SK-N-DZ (cell line): ENCODE results near the gene TMCC3.
"Not testable (repeated sequence)": the region's sequence is repeated elsewhere in the genome, so short reads cannot be mapped to it uniquely, and the experiment has no call there.

ENCODE experiments used
- DNase-seq: peaks from one replicate; pipeline ENCODE4 v3.0.0-alpha.2; 2015; ENCODE audit warnings: low spot score

TMCC3 gene

GRCh38 chr12:94603434-94604365 is 46.7 kb downstream of the TMCC3 start:
- DNase-seq: no peak

GRCh38 chr12:94602024-94602423 is 48.3 kb downstream of the TMCC3 start:
- DNase-seq: no peak

DNA sequence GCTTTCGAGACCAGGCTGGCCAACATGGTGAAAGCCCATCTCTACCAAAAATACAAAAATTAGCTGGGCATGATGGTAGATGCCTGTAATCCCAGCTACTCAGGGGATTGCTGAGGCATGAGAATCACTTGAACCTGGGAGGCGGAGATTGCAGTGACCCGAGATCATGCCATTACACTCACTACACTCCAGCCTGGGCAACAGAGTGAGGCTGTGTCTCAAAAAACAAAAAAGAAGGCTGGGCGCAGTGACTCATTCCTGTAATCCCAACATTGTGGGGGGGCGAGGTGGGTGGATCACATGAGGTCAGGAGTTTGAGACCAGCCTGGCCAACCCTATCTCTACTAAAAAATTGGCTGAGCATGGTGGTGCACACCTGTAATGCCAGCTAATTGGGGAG is 49.0 kb downstream of the TMCC3 start:
- not testable (repeated sequence) for DNase-seq

GRCh38 chr12:94599189-94599588 is 51.2 kb downstream of the TMCC3 start:
- no peak for DNase-seq

GRCh38 chr12:94597268-94597667 is 53.1 kb downstream of the TMCC3 start:
- no peak for DNase-seq

DNA sequence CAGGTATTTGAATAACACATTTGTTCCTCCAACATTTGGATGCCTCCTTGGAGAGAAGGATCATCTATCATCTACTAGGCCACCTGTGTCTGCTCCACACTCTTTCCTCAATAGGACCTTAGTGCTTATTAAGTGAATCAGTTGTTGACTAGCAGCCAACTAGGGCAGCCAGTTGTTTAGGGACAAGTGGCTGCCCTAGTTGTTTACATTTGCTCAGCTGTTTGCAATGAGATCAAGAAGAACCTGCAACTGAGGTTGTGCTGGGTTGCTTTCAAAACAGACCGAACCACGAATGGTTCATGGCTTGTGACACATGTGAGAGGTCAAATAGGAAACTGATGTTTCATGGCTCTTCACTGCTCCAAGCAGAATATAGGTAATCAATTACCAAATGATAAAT is 53.8 kb downstream of the TMCC3 start:
- no peak for DNase-seq

- DNase-seq: no peak
Observed at GRCh38 chr12:94595152-94595551, 55.2 kb downstream of the TMCC3 start.

GRCh38 chr12:94594443-94594825 is 55.9 kb downstream of the TMCC3 start:
- no peak for DNase-seq

DNA sequence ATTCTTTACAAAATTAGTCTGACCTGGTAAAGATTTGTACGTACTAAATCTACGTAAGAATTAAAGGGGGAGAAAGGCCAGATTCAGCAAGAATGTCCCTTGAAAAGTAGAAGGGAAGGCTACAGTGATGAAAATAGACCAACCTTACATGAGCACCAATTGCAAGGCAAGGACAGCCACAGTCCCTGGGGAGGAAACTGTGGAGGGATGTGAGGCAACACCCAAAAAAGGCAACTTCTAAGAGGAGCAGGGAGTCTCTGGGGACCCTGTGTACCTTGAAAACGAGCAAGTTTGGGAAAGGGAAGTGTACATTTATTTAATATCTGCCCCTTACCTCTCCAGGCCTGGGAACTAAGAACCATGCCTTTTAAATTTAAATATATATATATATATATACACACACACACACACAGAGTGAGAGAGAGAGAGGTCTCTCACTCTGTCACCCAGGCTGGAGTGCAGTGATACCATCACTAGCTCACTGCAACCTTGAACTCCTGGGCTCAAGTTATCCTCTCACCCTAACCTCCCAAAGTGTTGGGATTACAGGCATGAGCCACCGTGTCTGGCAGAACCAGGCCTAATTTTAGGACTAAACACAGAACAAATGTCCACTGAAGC is 56.4 kb downstream of the TMCC3 start:
- DNase-seq: no peak

GRCh38 chr12:94592723-94593122 is 57.6 kb downstream of the TMCC3 start:
- not testable (repeated sequence) for DNase-seq

- no peak for DNase-seq
Observed at GRCh38 chr12:94592080-94592479, 58.3 kb downstream of the TMCC3 start.

DNA sequence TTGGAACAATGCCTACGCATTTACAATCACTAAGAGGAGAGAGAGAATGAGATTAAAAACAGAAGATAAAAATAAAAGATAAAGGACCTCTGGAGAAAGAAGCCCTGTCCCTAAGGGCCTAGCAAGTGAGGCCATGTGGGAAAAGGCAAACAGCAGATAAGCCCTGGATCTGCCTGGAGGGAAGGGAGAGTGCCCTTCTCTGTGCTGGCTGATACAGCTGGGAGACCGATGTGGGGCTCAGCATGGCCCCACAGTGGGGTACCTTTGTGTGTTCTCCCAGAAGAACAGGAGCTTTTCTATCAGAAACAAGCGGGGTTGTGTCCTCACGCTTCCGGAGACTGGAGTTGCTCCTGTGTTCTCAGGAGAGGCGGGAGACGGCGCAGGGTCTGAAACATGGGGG is 59.9 kb downstream of the TMCC3 start:
- peak; percentile 47 for DNase-seq

- no peak for DNase-seq
Observed at GRCh38 chr12:94589591-94590001, 60.8 kb downstream of the TMCC3 start.

DNA sequence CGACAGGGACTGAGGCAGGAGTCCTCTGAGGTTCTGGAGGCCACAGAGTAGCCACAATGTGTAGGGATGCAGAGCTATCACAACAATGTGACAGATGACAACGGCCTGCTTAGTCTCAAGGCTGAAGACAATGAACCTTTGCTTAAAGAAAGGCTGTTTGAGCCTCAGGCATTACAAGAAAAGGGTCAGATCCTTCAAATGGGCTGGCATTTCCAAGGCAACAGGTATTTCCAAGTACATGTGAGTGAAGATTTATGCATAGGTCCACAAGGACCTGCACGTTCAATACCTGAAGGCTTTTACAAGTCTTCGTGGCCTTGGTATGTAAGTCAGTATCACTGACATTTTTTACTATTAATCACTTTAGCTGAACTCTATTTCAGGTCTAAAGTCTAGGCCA is 62.0 kb downstream of the TMCC3 start:
- no peak for DNase-seq

DNA sequence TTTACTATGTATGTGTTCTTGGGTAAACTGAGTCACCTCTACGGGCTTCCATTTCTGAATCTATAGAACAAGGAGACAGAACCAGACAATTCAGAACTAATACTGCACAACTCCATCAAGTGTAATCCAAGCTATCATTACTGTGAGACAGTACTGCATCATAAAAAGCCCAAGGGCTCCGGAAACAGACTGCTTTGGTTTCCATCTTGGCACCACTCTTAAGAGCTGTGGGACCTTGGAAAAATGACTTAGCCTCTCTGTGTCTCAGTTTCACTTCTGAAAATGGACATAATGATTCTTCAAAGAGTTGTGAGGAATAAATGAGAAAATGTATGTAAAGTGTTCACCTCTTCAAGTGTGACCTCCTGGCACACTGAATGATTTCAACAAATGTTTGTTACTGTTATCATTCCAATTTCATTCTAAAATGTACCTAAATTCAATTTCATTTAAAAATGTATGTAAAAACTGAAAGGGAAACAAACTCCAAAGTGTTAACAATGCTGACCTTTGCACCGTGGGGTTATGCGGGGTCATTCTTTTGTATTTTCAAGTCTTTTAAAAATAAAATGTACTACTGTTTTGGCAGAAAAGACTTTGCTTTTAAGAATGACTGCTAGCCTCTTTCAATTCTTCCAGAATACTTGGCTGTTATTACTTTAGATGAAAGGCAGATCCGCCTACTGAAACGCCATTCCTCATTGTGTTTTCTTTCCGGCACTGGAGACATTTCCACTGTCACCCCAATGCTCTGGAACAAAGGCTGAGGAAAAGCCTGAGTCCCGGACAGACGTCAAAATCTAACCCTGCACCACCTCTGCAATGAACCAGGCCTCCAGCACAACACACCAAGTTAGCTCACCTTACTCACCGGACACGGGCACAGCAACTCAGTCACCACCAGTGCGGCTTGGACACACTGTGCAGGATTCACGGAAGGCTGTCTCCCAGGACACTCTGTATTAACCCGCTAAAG is 62.8 kb downstream of the TMCC3 start:
- DNase-seq: no peak

DNA sequence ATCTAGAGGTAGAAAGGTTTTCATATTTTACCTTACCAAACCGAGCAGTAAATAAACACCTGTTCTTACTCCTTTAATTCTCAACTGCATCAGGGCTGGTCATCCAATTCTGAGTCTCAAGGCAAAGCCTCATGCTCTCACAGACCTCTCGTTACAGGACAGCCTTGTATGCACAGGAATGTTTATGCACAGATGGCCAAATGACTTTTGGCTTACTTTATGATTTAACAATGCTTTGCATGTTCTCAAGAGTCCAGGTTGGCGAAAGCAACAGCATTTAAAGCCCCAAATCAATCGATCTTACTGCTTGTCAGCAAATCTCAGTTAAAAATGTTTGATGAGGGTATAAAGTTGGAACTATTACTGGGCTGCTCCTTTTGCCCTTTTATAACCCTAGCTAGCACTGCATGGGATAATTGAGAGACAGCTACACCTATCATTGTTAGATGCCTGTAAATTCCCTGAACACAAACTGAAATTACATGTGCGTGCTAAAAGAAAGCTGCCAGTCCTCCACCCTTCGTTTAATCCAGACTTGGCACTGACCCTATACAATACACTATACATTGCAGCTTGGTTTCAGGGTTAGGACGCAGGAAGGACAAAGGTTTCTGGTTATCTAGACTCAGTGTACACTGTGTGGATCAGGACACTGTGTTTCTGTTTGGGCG is 63.6 kb downstream of the TMCC3 start:
- no peak for DNase-seq

DNA sequence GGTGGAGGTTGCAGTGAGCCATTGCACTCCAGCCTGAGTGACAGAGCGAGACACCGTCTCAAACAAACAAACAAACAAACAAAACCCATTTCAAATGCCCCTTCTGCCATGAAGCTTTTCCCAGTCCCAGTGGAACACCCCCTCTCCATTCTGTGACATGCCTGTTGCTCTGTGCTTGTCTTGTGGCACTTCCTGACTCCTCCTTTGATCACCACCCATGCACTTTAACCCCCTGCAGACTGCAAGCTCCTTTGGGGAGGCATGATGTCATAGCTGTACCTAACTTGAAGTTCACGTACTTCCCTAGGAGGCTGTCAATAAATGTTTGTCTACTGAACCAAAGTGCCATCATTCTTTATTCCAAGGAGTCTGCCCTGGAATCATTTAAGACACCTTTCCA is 64.7 kb downstream of the TMCC3 start:
- no peak for DNase-seq

DNA sequence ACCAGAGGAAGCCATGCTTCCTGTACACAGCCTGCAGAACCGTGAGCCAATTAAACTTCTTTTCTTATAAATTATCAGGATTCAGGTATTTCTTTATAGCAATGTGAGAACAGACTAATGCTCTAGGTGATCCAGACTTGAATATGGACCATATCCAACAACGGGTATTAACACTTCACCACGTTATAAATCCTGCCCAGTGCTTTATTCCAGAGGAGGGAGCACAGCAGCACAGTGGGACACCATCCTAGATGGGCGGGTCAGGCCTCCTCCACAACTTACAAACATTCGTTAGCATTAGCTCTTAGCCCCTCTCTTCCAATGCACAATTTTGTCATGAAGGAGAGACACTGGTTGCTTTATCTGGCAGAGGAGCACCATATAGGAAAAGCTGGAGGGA is 66.0 kb downstream of the TMCC3 start:
- no peak for DNase-seq

DNA sequence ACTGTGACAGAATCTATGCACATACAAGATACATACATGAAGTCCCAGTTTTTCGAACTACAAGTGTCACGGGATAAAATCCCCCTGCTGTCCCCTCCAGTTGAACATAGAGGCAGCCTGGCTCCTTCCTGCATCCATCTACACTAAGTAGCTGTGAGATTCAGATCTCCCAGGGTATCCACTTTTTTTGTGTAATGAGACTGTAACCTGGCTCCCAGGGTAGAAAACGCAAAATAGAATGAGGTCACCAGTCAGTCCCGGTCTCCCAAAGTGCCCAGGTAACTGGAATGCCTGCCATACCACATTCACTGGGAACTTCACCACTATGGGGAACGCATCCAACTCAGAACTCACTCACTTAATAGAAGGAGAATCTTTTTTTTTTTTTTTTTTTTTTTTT is 67.8 kb downstream of the TMCC3 start:
- no peak for DNase-seq

DNA sequence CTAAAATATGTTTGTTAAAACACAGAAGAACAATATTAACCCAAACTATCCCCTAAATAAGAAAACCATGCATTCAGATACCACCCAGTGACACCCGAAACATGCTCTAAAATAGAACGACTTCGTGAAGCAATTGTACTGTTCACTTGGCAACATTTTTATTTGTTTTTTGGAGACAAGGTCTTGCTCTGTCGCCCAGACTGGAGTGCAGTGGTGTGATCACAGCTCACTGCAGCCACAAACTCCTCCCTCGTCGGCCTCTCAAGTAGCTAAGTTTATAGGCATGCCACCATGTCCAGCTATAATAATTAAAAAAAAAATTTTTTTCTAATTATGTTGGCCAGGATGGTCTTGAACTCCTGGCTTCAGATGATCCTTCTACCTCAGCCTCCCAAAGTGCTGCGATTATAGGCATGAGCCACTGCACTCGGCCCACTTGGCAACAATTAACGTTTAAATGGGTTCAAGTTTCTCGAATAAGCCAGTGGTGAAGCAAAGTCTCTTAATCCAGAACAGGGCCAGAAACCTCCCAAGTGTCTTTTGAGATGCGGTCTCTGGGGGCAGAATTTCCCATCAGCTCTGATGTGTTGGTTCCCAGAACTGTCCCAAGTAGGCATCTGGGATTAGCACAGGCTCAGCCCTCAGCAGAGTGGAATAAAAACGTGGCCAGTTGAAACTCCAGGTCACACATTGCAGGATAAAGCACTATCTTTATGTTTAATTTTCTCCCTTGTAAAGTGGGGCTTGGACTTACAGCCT is 74.5 kb downstream of the TMCC3 start:
- no peak for DNase-seq

DNA sequence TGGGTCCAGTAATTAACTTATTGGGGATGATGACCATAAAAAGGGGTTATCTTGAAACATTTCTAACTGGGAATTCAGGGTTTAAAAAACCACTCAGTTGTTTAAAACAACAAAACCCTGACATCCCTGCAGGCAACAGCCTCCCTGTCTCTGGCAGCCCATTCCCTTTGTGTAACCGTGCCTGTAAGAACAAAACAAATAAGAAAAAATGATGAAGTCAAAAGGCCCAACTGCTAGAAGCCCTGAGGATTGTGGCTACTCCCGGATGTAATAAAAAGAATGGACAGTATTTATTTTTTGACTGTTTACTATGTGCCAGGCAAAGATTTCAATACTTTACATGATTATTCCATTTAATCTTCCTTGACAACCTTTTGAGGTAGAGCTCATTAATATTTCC is 75.3 kb downstream of the TMCC3 start:
- DNase-seq: no peak
